Measurements from ENCODE around the gene CNTNAP3.
"Not testable (repeated sequence)": the region's sequence is repeated elsewhere in the genome, so short reads cannot be mapped to it uniquely, and the experiment has no call there.

GRCh38 chr9:39232130-39232991, 55.6 kb downstream of the CNTNAP3 start:
- TF ChIP-seq, protein P1, sequence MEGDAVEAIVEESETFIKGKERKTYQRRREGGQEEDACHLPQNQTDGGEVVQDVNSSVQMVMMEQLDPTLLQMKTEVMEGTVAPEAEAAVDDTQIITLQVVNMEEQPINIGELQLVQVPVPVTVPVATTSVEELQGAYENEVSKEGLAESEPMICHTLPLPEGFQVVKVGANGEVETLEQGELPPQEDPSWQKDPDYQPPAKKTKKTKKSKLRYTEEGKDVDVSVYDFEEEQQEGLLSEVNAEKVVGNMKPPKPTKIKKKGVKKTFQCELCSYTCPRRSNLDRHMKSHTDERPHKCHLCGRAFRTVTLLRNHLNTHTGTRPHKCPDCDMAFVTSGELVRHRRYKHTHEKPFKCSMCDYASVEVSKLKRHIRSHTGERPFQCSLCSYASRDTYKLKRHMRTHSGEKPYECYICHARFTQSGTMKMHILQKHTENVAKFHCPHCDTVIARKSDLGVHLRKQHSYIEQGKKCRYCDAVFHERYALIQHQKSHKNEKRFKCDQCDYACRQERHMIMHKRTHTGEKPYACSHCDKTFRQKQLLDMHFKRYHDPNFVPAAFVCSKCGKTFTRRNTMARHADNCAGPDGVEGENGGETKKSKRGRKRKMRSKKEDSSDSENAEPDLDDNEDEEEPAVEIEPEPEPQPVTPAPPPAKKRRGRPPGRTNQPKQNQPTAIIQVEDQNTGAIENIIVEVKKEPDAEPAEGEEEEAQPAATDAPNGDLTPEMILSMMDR (IDR thresholded peaks at IDR 0.05): not testable (repeated sequence)
- not testable (repeated sequence) for TF ChIP-seq POLR2A (IDR thresholded peaks at IDR 0.05)
